HEK293 (cell line): Measurements from ENCODE around the gene NT5C1B.

Source experiments
- CTCF ChIA-PET: fragments of 350-600 bp; formaldehyde crosslinking; extraction: SDS; loops from one replicate; lab custom pipeline; 2021; ENCODE audit warnings: antibody characterized with exemption; lab: Yijun Ruan, JAX
- POLR2A ChIA-PET: fragments of 300-600 bp; formaldehyde crosslinking; extraction: SDS; loops from one replicate; lab custom pipeline; 2020; ENCODE audit warnings: antibody characterized with exemption, inconsistent platforms; lab: Yijun Ruan, JAX
- H3K27ac ChIP-seq: fragments of 200-500 bp; sonication (Bioruptor generic); 2 replicates; pipeline ENCODE4 v1.5.1; 2014; ENCODE audit warnings: low read depth, low read length, control low read depth, inconsistent platforms; ENCODE audit errors: extremely low read depth
- H3K36me3 ChIP-seq, 2 experiments: fragments of 200-500 bp in 1 of 2; sonication (Bioruptor generic) in 1 of 2; 1 replicate in 1 of 2; 2 replicates in 1 of 2; pipeline ENCODE4 v1.5.1; 2014 to 2017; ENCODE audit warnings: inconsistent platforms in 2 of 2, low read length in 2 of 2; ENCODE audit not compliant: control insufficient read depth in 2 of 2, insufficient read depth in 1 of 2
- H3K4me1 ChIP-seq: fragments of 200-500 bp; sonication (Bioruptor generic); 2 replicates; pipeline ENCODE4 v1.5.1; 2014; ENCODE audit warnings: mild to moderate bottlenecking, low read length, inconsistent platforms; ENCODE audit not compliant: control insufficient read depth, insufficient read depth
- H3K4me3 ChIP-seq: 2 replicates; pipeline ENCODE4 v1.5.1; 2011; ENCODE audit warnings: low read depth, mild to moderate bottlenecking, control low read depth, low read length, moderate library complexity
- H3K9me3 ChIP-seq: fragments of 200-500 bp; sonication (Bioruptor generic); 2 replicates; pipeline ENCODE4 v1.5.1; 2014; ENCODE audit warnings: low read depth, low read length, inconsistent platforms; ENCODE audit not compliant: control insufficient read depth, insufficient read depth
- GLIS2 ChIP-seq: fragments of 450-650 bp; formaldehyde crosslinking; IDR thresholded peaks from 2 replicates; pipeline ENCODE4 v1.5.1; 2016; ENCODE audit warnings: missing biosample characterization, missing genetic modification characterization
- MEIS1 ChIP-seq: sonication (generic); formaldehyde crosslinking; IDR thresholded peaks from 2 replicates; pipeline ENCODE4 v1.8.1; 2022; ENCODE audit warnings: missing genetic modification reagents, mild to moderate bottlenecking, borderline replicate concordance
- TSHZ1 ChIP-seq: fragments of 450-650 bp; formaldehyde crosslinking; IDR thresholded peaks from 2 replicates; pipeline ENCODE4 v1.5.1; 2016; ENCODE audit warnings: missing biosample characterization, missing genetic modification characterization, borderline replicate concordance
- ZBTB20 ChIP-seq: fragments of 450-650 bp; formaldehyde crosslinking; IDR thresholded peaks from 2 replicates; pipeline ENCODE4 v1.5.1; 2016; ENCODE audit warnings: missing biosample characterization, missing genetic modification characterization
- ZFP41 ChIP-seq: fragments of 450-650 bp; formaldehyde crosslinking; IDR thresholded peaks from 2 replicates; pipeline ENCODE4 v1.5.1; 2016; ENCODE audit warnings: missing biosample characterization, missing genetic modification characterization, borderline replicate concordance
- ZNF155 ChIP-seq: fragments of 450-650 bp; formaldehyde crosslinking; IDR thresholded peaks from 2 replicates; pipeline ENCODE4 v1.5.1; 2016; ENCODE audit warnings: missing biosample characterization, missing genetic modification characterization
- ZNF169 ChIP-seq: fragments of 450-650 bp; formaldehyde crosslinking; IDR thresholded peaks from 2 replicates; pipeline ENCODE4 v1.5.1; 2016; ENCODE audit warnings: missing biosample characterization, missing genetic modification characterization
- ZNF366 ChIP-seq: fragments of 450-650 bp; formaldehyde crosslinking; conservative IDR thresholded peaks from 2 replicates; pipeline ENCODE4 v1.5.1; 2016; ENCODE audit warnings: missing biosample characterization, missing genetic modification characterization
- ZNF37A ChIP-seq: fragments of 450-650 bp; IDR thresholded peaks from 2 replicates; pipeline ENCODE4 v1.5.1; 2018; ENCODE audit warnings: missing biosample characterization, missing genetic modification characterization
- ZNF433 ChIP-seq: fragments of 450-650 bp; formaldehyde crosslinking; IDR thresholded peaks from 2 replicates; pipeline ENCODE4 v1.5.1; 2016; ENCODE audit warnings: missing biosample characterization, missing genetic modification characterization, low read depth
- ZNF580 ChIP-seq: fragments of 450-650 bp; formaldehyde crosslinking; IDR thresholded peaks from 2 replicates; pipeline ENCODE4 v1.5.1; 2016; ENCODE audit warnings: missing biosample characterization, missing genetic modification characterization
- ZNF596 ChIP-seq: fragments of 450-650 bp; IDR thresholded peaks from 2 replicates; pipeline ENCODE4 v1.5.0; 2018; ENCODE audit warnings: missing biosample characterization, mild to moderate bottlenecking, missing genetic modification characterization, moderate library complexity
- ZNF704 ChIP-seq: fragments of 450-650 bp; formaldehyde crosslinking; IDR thresholded peaks from 2 replicates; pipeline ENCODE4 v1.5.1; 2016; ENCODE audit warnings: missing biosample characterization, missing genetic modification characterization
- ZNF792 ChIP-seq: fragments of 450-650 bp; formaldehyde crosslinking; IDR thresholded peaks from 2 replicates; pipeline ENCODE4 v1.5.1; 2016; ENCODE audit warnings: missing biosample characterization, missing genetic modification characterization
- TF ChIP-seq, protein P1 (sequence below): fragments of 450-650 bp; IDR thresholded peaks from 2 replicates; pipeline ENCODE4 v1.5.1; 2018; ENCODE audit warnings: missing biosample characterization, mild to moderate bottlenecking, missing genetic modification characterization

The NT5C1B gene

GRCh38 chr2:18619091-18619490, 29.7 kb upstream of the NT5C1B start:
- no peak for TF ChIP-seq ZNF704 (tag by site-specific recombination)
- no peak for TF ChIP-seq MEIS1
- TF ChIP-seq ZNF792 (tag by site-specific recombination), result no peak
- TF ChIP-seq TSHZ1, result no peak
- TF ChIP-seq, protein P1, sequence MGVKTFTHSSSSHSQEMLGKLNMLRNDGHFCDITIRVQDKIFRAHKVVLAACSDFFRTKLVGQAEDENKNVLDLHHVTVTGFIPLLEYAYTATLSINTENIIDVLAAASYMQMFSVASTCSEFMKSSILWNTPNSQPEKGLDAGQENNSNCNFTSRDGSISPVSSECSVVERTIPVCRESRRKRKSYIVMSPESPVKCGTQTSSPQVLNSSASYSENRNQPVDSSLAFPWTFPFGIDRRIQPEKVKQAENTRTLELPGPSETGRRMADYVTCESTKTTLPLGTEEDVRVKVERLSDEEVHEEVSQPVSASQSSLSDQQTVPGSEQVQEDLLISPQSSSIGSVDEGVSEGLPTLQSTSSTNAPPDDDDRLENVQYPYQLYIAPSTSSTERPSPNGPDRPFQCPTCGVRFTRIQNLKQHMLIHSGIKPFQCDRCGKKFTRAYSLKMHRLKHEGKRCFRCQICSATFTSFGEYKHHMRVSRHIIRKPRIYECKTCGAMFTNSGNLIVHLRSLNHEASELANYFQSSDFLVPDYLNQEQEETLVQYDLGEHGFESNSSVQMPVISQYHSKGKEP (tag by site-specific recombination), result no peak
- TF ChIP-seq GLIS2 (tag by site-specific recombination), result no peak
- TF ChIP-seq ZNF596 (tag by site-specific recombination), result no peak
- Histone ChIP-seq H3K4me1 (no peaks in the 10 kb centered on the region), H3K27ac (no peak overlapping the region), H3K4me3 (no peak overlapping the region), H3K36me3 (no peaks in the 10 kb centered on the region), H3K9me3 (no peaks in the 10 kb centered on the region)
- CTCF ChIA-PET, result no interaction called here
- POLR2A ChIA-PET, result no interaction called here

DNA sequence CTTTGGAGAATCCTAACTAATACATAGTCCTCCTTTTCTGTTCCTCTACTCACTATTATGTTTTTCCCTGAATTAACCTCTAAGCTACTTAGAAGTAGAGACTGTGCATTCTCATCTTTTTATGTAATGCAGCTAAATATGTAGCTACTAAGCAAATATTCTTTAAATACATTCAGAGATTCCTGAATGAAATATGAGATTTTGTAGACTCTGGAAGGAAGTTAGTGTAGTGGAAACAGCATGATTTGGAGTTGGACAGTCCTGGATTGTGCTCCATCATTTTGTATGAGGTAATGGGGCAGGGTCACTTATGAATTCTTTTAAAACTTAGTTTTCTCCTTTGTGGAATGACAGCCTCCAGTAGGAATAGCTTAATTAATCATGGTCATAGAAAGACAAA, 24.7 kb upstream of the NT5C1B start:
- Histone ChIP-seq H3K36me3 (no peaks in the 10 kb centered on the region), H3K4me1 (peaks cover 6% of the 10 kb centered on the region), H3K27ac (no peak overlapping the region), H3K4me3 (no peak overlapping the region), H3K9me3 (no peaks in the 10 kb centered on the region)
- TF ChIP-seq ZNF169 (no peak), ZNF366 (tag by site-specific recombination) (no peak), ZNF580 (tag by site-specific recombination) (no peak), ZNF433 (tag by site-specific recombination) (no peak), ZNF37A (tag by site-specific recombination) (no peak)
- CTCF ChIA-PET, result no interaction called here
- POLR2A ChIA-PET, result no interaction called here

- Histone ChIP-seq H3K4me1 (peaks cover 6% of the 10 kb centered on the region), H3K4me3 (no peak overlapping the region)
- TF ChIP-seq ZBTB20 (tag by site-specific recombination) (no peak), ZFP41 (tag by site-specific recombination) (no peak), ZNF155 (tag by site-specific recombination) (no peak)
- TF ChIP-seq, all 188 proteins: peak for 0
- ChIA-PET CTCF (no interaction called here), POLR2A (no interaction called here)
- no peaks in the 10 kb centered on the region for H3K9me3 ChIP-seq
- no peaks in the 10 kb centered on the region for H3K36me3 ChIP-seq
- no peak overlapping the region for H3K27ac ChIP-seq
These were observed 22.8 kb upstream of the NT5C1B start for GRCh38 chr2:18612133-18612532.
